A549 (cell line): ENCODE results near the gene KCTD21.

Experiments
- BHLHE40 ChIP-seq: IDR thresholded peaks from 2 replicates; pipeline ENCODE4 v1.6.1; 2012; ENCODE audit warnings: low read depth, low read length, inconsistent platforms
- EHMT2 ChIP-seq: fragments of 200-600 bp; sonication (generic); IDR thresholded peaks from 2 replicates; pipeline ENCODE4 v1.6.1; 2016; ENCODE audit warnings: antibody characterized with exemption, low read depth, mild to moderate bottlenecking, moderate library complexity
- GATA3 ChIP-seq: IDR thresholded peaks from 2 replicates; pipeline ENCODE4 v1.6.1; 2012; ENCODE audit warnings: borderline replicate concordance
- JUN ChIP-seq, 2 experiments: fragments of >200 bp; sonication (Bioruptor Twin); formaldehyde crosslinking; IDR thresholded peaks; 2 replicates in 1 of 2; 3 replicates in 1 of 2; pipeline ENCODE4 v1.6.1; 2016 to 2017
- NR3C1 ChIP-seq: fragments of >200 bp; sonication (Bioruptor Twin); formaldehyde crosslinking; IDR thresholded peaks from 3 replicates; pipeline ENCODE4 v1.6.1; 2017
- RAD21 ChIP-seq, 2 experiments: fragments of >200 bp in 1 of 2; sonication (Bioruptor Twin) in 1 of 2; formaldehyde crosslinking in 1 of 2; IDR thresholded peaks in 1 of 2; conservative IDR thresholded peaks in 1 of 2; 2 replicates in 1 of 2; 3 replicates in 1 of 2; pipeline ENCODE4 v1.6.1; 2012 to 2018; ENCODE audit warnings: inconsistent platforms in 1 of 2
- ZFP36 ChIP-seq: fragments of 450-650 bp; IDR thresholded peaks from 2 replicates; pipeline ENCODE4 v1.6.1; 2014; ENCODE audit warnings: borderline replicate concordance; ENCODE audit not compliant: partially characterized antibody
- ZSCAN20 ChIP-seq: fragments of 250-450 bp; sonication (Bioruptor Pico); IDR thresholded peaks from 2 replicates; pipeline ENCODE4 v1.8.0; 2022; ENCODE audit warnings: mild to moderate bottlenecking, moderate library complexity
- TF ChIP-seq, protein P1 (sequence below): fragments of >200 bp; sonication (Bioruptor Twin); formaldehyde crosslinking; IDR thresholded peaks from 3 replicates; pipeline ENCODE4 v1.5.1; 2016

DNA sequence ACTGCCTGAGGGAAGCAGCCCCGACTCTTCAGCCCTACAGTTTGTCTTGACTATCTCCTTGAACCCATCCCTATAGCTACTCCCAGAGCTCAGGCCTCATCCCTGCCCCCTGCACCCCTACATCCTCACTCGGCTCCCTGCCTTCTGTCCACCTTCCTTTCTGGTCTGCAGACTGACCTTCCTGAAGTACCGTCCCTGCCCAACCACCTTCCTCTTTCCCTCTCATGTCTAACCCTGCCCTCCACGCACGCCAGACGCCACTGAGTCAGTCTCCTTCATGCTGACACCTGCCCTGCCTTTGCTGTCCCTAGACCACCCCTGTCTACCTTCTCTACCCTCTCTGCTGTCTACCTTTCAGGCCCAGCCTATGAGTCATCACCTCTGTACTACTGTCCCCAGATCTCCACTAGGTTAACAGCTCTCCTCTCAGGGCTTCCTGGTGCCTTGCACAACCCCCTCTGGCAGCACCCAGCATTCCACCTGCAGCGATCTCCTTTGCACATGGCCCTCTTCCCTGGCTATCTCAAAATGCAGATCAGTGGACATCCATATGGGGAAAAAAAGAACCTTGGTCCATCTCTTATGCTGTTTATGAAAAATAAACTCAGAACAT lies 8.9 kb downstream of the KCTD21 start:
- TF ChIP-seq, protein P1, sequence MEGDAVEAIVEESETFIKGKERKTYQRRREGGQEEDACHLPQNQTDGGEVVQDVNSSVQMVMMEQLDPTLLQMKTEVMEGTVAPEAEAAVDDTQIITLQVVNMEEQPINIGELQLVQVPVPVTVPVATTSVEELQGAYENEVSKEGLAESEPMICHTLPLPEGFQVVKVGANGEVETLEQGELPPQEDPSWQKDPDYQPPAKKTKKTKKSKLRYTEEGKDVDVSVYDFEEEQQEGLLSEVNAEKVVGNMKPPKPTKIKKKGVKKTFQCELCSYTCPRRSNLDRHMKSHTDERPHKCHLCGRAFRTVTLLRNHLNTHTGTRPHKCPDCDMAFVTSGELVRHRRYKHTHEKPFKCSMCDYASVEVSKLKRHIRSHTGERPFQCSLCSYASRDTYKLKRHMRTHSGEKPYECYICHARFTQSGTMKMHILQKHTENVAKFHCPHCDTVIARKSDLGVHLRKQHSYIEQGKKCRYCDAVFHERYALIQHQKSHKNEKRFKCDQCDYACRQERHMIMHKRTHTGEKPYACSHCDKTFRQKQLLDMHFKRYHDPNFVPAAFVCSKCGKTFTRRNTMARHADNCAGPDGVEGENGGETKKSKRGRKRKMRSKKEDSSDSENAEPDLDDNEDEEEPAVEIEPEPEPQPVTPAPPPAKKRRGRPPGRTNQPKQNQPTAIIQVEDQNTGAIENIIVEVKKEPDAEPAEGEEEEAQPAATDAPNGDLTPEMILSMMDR: no peak
- TF ChIP-seq NR3C1 (no peak), BHLHE40 (no peak), ZFP36 (no peak), RAD21 (conservative IDR thresholded peaks at IDR 0.05 in 1 of 2, IDR thresholded peaks at IDR 0.05 in 1 of 2) (no peak), GATA3 (no peak), JUN (IDR thresholded peaks at IDR 0.05) (no peak), EHMT2 (no peak), ZSCAN20 (CRISPR knock-in tag) (no peak)
